ENCODE data around the gene THBS4.
"Not testable (repeated sequence)": the region's sequence is repeated elsewhere in the genome, so short reads cannot be mapped to it uniquely, and the experiment has no call there.

THBS4 gene

DNA sequence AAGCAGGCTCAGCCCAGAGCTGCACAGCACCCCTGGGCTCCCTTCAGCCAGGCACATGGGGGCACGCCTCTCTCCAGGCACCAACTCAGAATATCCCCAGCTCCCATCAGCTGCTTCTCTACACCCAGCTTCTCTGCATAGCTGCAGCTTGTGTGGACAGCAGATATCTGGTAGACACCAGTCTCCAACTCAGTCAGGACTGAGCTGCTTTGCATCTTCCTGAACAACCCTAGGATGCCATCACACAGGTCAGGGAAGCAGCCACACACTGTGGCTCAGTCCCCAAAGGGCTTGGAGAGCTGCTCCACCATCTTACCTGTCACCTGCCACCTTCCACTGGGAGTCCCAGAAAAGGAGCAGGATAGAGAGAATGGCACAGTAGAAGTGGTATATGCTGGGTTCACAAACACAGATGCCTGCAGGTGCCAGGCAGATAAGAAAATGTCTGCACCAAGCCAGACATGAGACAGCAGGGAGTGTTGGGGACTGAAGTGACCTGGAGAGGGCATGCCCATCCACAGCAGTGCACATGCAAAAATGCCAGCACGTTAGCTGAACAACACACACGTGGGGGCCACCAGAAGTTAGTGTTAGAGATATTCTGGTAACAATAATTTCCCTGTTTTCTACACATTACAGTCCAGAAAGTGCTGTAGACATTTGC is 42.0 kb downstream of the THBS4 start:
- no peak for FAIRE-seq

DNA sequence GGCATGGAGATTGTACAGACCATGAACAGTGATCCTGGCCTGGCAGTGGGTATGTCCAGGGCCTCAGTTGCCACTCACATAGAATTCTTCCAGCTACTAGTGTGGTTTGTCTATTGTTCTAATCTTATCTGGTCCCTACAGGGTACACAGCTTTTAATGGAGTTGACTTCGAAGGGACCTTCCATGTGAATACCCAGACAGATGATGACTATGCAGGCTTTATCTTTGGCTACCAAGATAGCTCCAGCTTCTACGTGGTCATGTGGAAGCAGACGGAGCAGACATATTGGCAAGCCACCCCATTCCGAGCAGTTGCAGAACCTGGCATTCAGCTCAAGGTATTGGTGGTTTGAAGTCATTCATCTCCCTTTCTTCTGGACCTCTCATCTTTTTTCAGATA is 43.8 kb downstream of the THBS4 start:
- no peak for FAIRE-seq

DNA sequence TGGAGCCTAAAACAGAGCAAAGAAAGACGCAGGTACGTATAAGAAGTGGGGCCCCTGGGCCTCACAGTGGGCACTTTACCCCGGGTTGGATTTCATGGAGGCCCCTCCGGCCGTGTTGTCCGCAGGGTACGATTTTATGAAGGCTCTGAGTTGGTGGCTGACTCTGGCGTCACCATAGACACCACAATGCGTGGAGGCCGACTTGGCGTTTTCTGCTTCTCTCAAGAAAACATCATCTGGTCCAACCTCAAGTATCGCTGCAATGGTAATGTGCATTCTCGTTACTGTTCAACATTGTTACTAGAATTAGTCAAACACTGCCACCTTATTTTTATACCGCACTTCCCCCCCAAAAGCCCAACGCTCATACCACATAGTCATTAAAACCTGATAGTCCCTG is 47.1 kb downstream of the THBS4 start:
- FAIRE-seq: no peak

DNA sequence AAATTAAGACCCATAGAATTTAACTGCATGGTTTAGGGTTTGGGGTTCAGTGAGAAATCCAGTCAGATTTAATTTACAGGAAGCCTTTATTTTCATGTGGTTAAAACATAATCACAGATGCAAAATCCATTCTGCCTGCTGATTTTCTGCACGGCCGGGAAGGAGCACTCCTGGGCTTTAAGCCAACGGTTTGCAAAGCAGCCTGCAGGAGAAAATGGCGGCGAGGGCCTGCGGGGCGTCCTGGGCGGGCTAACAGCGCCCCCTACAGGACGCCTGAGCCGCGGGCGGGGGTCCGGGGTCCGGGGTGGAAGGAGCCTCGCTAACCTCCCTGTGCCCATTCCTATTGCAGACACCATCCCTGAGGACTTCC is 47.6 kb downstream of the THBS4 start:
- FAIRE-seq: no peak

DNA sequence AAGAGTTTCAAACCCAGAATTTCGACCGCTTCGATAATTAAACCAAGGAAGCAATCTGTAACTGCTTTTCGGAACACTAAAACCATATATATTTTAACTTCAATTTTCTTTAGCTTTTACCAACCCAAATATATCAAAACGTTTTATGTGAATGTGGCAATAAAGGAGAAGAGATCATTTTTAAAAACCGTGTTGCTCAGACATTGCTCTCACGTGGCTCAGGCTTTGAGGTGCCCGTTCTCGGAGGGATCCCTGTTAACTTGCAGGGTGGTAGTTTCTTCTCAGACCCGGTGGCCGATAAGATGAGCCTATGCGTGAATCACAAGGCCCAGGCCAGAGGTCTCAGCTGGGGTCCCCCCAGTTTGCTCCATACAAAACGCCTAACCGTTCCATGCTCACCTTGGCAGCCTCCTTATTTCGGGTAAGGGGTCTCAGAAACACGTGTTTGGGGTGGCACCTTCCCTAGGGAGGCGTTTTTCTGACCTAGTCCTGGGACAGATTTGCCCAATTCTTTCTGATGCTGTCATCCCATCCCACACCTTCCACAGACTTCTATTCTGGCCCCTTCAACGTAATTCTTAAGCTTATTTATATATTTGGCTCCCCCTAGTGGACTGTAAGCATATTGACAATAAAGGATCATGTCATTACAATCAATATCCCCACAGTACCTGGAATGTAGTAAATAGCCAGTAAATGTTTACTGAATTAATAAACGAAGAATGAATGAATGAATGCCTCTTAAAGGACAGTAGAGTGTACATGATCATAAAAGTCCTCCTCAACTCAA is 48.1 kb downstream of the THBS4 start:
- peak; percentile 49 for FAIRE-seq

DNA sequence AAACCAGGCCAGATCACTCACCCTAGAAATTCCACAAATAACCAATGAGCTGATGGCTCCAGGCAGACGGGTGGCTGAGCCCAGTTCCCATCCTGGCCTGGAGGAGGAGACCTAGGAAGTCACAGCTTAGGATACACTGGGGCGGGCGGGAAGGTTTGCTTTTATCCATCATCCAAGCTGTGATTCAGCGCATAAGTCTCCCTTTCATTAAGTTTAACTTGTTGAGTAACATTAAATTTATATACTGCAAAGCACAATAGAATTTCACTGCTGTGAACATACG is 55.7 kb downstream of the THBS4 start:
- no peak for FAIRE-seq

DNA sequence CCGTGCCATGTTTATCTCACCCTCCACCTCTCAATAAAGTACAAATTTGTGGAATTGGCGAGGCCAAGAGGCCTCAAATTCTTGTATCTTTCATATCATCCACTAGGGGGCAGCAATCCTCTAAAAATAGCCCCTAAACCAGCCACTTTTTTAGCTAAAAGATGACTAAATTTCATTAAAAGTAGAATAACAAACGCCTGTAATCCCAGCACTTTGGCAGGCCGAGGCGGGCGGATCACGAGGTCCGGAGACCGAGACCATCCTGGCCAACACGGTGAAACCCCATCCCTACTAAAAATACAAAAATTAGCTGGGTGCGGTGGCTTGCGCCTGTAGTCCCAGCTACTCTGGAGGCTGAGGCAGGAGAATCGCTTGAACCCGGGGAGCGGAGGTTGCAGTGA is 56.6 kb downstream of the THBS4 start:
- FAIRE-seq: peak; percentile 93

DNA sequence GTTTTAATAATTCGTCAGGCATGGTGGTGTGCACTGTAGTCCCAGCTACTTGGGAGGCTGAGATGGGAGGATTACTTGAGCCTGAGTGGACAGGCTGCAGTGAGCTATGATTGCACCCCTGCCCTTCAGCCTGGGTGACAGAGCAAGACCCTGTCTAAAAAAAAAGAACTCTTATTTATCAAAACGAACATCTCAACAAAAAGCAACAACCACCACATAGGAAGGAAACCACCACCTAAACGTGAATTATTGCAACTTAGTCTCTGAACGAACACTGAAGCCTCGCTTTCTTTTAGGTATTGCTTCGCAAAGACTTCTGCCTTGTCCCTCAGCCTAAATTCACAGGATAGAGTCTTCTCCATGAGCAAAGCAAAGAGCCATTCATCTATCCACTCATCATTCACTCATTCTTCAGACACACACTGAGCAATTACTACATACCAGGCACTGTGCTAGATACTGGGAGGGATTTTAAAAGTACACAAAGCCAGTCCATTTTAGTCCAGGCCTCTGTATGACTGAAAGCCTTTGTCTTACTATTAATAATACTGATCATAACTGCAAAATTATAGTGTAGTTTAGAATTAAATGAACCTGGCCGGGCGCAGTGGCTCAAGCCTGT is 57.4 kb downstream of the THBS4 start:
- no peak for FAIRE-seq

DNA sequence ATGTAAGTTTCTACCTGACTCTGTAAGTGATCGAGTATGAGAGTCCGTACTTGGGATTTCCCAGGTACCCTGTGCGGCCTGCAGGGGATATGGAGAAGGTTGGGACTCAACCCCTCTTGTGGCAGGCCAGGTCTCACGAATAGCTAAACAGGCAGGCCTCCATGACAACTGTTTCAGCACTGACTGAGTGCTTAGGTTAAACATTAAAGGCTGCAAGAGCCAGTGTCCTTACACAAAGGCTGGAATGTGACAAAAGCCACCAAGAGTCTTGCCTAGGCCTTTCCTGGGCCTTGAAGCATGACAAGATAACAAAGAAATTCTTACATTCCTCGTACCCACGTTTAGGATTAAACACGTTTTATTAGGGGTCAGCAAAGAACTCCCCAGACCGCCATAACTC is 58.6 kb downstream of the THBS4 start:
- no peak for FAIRE-seq

DNA sequence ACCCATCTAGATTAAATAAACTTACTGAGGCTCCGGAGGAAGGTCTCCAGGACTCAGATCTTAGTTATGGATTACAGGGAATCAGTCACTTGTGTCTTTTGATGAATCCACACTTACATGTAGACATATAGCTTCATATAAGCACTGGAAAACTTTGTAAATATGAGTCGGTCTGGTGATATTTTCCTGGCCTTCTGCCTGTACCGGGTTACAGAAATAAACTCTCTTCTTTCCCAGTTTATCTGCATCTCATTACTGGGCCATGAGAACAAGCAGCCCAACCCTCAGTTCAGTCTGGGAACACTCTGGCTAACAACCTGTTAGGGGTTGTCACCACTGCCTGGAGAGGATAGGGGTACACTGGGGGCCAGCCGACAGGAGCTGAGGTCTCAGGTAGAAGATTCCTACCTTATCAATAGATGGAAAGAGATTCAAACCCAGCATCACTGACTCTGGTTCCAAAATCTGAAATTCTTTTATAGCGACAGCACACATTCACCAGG is 59.1 kb downstream of the THBS4 start:
- FAIRE-seq: no peak

DNA sequence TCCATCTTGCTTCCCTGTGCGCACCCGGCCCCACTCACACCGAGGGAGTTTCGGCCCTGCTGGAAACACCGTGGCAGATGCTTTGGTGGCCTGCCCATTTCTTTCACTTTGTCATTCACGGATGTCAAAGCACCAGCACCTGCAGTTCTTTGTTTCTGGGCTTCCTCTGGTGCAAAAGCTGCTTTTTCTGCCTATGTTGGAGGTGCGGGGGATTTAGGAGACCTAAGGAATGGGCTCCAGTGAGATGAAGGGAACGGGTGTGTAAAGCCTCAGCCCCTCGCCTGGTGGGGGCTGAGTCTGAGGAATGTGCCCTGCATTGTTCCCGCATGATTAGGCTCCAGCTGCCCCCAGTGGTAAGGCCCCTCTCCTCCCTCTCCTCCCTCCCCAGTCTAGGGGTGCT is 62.3 kb downstream of the THBS4 start:
- FAIRE-seq: no peak

DNA sequence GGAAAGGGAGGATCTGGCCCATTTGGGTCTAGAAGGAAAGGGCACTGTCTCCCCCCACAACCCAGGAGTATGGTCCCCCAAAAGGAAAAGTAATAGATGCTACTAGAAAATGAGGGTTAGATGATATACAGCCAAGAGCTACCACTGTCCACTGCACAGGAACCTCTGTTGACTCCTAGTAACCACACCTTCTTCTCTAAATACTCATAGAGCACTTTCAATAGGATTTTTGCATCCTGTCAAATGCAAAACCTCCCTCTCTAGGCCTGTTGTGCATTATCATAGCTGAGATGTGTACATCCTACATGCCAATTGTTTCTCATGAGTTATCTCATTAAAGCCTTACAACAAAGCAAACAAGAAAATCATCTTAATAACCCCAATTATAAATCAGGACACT is 66.8 kb downstream of the THBS4 start:
- no peak for FAIRE-seq

DNA sequence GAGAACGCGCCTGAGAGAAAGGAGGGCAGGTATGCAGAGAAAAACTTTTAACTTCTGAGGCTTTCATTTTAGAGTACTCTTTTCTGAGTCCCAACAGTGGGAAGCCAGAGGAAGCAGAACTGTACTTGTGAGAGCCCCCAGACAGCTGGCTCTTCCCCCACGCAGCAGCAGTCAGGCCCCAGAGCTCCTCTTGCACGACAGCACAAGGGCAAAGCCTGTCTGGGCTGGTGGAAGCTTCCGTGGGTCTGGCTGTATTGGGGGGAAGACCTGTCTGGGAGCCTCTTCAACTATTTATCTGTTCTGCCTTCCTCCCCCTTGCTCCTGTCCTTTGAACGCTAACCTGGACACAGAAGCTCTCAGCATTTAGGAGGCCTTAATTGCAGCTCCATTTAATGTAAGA is 68.2 kb downstream of the THBS4 start:
- FAIRE-seq: no peak

DNA sequence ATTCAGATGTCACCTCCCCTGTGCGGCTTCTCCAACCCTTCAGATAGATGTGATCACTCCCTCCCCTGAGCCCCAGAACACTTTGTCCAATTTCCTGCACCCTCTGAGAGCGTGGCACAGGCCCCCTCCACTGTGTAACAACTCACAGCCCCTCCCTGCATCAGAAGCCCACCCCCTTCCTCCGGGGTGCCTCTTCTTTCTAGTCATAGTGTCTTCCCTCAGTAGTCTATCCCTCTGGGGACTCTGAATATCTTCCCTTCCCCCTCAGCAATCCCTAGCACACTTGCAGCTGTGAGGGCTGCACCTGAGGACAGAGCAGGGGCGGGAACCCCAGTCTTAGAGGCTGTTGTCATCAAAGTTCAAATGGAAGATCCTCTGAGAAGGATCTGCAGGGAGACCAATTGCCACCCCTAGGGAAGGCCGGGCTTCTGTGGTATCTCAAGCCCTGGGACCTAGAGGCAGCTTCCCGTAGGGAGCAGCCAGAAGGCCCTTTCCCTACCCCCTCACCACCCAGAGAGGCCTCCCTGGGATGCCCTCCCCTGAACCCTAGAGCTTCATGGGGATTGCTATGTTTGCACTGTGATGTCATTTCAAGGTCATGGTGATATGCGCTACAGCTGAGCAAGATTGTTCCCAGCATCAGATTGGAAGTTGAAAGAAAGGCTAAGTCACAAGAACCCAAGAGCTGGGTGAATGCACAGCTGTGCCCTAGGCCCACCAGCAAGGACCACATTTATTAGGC is 70.7 kb downstream of the THBS4 start:
- no peak for FAIRE-seq

DNA sequence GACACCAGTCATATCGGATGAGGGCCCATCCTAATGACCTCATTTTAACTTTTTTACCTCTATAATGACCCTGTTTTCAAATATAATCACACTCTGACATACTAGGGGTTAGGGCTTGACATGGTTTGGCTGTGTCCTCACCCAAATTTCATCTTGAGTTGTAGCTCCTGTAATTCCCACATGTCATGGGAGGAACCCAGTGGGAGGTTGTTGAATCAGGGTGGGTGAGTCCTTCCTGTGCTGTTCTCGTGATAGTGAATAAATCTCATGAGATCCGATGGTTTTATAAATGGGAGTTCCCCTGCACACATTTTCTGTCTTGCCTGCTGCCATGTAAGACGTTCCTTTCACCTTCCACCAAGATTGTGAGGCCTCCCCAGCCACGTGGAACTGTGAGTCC is 71.8 kb downstream of the THBS4 start:
- no peak for FAIRE-seq

DNA sequence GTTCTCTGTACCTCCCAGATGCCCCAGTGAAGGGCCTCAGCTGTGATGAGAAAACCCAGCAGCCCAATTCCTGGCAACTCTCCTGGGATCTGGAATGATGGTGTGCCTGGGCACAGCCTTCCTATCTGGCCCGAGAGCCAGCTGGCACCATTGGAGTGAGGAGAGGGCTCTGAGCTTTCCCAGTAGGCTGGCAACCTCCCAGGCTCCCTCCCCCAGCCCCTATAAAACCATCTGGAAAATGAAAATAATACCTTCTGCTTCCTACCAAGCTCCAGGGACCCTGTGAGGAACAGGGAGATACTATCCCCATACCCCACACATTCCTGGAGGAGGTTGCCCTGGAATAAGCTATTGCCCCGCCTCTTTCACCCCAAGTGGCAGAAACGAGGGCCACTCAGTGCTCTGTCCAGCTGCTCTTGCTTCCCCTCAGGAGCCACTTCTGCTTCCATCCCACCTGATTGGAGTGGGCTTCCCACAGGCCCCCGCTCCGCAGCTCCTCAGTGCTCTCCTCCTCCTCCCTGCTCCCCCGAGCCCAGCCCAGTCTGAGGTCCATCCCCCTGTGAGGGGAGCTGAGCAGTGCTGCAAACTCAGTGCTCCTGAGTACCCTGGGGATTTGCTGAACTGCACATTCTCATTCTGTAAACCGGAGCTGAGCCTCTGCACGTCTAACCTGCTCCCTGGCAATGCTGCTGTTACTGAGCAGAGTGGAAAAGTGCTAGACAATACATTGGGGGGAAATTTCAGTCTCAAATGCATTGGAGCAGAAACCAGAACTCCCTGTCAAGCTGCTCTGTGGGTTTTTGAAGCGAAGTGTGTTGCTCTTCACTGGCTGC is 74.7 kb downstream of the THBS4 start:
- no peak for FAIRE-seq

DNA sequence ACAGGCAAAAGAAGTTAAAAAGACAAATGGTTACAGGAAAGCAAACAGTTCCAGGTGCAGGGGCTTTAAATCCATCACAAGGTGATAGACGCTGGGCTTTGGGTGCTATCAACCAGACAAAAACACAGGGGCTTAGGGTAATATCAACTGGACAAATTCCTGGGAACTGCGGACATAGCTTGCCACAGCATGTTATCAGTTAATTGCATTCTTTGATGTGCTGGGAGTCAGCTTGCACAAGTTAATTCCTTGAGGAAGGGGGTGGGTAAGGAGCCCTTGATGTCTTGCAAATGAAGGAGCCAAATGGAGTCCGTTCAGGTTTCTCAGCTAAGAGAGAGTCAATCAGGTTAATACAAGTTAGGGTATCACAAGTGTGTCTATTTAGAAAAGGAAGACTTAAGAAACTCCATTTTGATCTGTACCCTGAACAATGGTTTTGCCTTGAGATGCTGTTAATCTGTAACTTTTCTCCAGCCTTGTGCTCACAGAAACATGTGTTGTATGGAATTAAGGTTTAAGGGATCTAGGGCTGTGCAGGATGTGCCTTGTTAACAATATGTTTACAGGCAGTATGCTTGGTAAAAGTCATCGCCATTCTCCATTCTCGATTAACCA is 76.3 kb downstream of the THBS4 start:
- FAIRE-seq: not testable (repeated sequence)

DNA sequence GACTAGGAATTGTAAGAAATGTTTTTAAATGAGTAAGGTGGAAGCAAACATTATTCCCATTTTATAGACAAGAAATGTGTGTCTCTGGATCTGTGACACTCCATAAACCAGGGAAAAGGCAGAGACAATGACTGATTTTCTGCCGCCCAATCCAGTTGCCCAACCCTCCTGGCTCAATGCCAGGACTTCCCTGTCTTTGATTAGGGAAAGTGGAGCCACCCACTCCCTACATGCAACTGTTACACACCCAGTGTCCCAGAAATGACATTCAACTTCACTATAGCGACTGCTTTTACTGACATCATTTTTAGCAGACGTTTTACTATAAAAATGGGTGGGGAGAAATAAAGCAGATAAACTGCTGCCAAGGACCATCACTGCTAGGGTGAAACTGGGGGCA is 79.7 kb downstream of the THBS4 start:
- no peak for FAIRE-seq

DNA sequence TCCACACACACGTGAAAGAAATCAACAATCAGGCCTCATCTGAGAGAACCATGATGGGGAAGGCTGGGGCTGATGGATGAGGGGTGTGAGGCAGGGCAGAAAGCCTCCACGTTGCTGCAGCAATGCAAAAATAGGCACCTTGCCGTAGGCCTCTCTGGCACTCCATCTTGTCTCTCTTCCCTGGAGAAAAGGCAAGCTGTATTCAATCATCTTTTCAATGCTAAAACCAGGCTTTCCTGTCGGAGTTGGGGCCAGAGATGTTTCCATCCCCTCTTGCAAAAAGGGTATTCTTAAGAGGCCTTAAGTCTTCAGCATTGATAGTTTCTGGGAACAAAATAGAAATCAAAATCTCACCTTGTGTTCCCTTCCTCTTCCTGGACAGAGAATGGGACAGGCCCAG is 80.9 kb downstream of the THBS4 start:
- FAIRE-seq: no peak

DNA sequence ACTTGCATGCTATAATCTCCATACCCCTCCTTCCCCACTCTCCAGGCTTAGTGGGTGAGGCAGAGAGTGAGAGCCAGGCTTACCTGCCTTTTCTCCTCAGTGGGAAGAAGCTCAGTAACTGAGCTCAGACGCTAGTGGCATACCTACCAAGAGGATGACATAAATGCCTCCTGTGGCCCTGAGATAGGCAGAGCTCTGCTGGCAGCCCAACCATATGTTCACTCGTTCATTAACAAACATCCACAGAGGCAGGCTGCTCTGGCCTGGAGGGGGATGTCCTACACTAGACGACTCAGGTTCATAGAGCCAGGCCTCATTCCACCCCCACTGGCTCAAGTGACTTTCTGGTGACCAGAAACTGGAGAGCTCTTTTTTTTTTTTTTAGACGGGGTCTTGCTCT is 81.3 kb downstream of the THBS4 start:
- no peak for FAIRE-seq

DNA sequence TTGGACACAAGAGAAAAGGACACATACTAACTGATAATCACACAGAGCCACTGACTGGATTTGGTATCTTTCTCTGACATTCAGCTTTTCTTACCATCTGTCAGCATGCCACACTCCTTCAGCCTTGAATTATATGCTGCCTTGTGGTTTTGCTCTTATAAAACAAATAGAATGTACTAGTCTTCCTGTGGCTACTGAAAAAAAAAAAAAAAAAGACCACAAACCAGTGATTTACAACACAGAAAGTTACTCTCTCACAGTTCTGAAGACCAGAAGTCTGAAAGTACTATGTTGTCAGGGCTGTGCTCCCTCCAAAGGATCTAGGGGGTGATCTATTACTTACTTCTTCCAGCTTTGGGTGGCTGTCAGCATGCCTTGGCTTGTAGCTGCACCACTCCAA is 82.3 kb downstream of the THBS4 start:
- FAIRE-seq: no peak

DNA sequence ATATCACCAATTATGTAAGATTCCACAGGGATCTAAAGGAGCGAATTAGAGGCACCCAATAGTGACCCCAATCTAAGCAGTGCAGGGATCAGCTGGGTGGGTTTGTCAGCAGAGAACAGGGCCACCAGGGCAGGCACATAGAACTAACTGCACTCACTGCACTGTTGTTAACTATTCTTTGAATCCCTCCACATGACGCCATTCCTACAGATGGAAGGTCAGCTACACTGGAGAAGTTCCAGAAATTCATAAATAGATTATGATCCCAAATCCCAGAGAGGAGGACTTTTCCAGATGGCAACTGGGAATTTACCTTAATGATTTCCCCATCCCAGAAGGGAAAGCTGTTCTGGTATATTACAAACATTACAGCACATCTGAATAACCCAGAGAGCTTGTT is 84.2 kb downstream of the THBS4 start:
- no peak for FAIRE-seq
